Gastrocnemius medialis (tissue), 4 donors: ENCODE results near the gene FAM25G. TPM values are rescaled to one million over a fixed set of nuclear protein-coding genes. Genes with fewer than 3 reads are reported as not detected.

Experiments
- ATAC-seq, 2 donors: fragments of 150-250 bp; one replicate each; pipeline ENCODE4 v1.9.1; 2016
- DNase-seq, 2 donors: peaks; one replicate each; pipeline ENCODE4 v3.0.0-alpha.2; 2019
- H3K27ac ChIP-seq, 4 donors: fragments of 200-600 bp; sonication (generic); 1 replicate in 1 of 4; 2 replicates in 3 of 4; pipeline ENCODE4 v1.5.1; 2016 to 2018; ENCODE audit warnings: mild to moderate bottlenecking in 2 of 4, moderate library complexity in 1 of 4
- H3K27me3 ChIP-seq, 3 donors: fragments of 200-600 bp; sonication (generic) in 2 of 3; 1 replicate in 1 of 3; 2 replicates in 2 of 3; pipeline versions ENCODE4 v1.5.1 to v1.6.0; 2016 to 2019; ENCODE audit warnings: mild to moderate bottlenecking in 1 of 3, moderate library complexity in 1 of 3
- H3K36me3 ChIP-seq, 2 donors: fragments of 200-600 bp; sonication (generic) in 1 of 2; one replicate each; pipeline ENCODE4 v1.5.1; 2017 to 2018
- H3K4me1 ChIP-seq, 2 donors: fragments of 200-600 bp; sonication (generic) in 1 of 2; one replicate each; pipeline ENCODE4 v1.5.1; 2016 to 2017; ENCODE audit warnings: mild to moderate bottlenecking in 2 of 2
- H3K4me3 ChIP-seq, 4 donors: fragments of 200-600 bp; sonication (generic) in 3 of 4; 1 replicate in 1 of 4; 2 replicates in 3 of 4; pipeline ENCODE4 v1.5.1; 2016 to 2019; ENCODE audit warnings: mild to moderate bottlenecking in 2 of 4
- H3K9me3 ChIP-seq, 3 donors: fragments of 200-600 bp; sonication (generic) in 2 of 3; 1 replicate in 1 of 3; 2 replicates in 2 of 3; pipeline ENCODE4 v1.5.1; 2016 to 2019
- CTCF ChIP-seq, 5 experiments: fragments of 450-650 bp in 3 of 5; fragments of 200-600 bp in 2 of 5; sonication (generic) in 2 of 5; IDR thresholded peaks in 4 of 5; conservative IDR thresholded peaks in 1 of 5; 1 replicate in 4 of 5; 2 replicates in 1 of 5; pipeline ENCODE4 v1.5.1; 2016 to 2019; ENCODE audit warnings: antibody characterized with exemption in 5 of 5, mild to moderate bottlenecking in 3 of 5, moderate library complexity in 3 of 5
- POLR2A ChIP-seq, 2 donors: fragments of 450-650 bp; IDR thresholded peaks; one replicate each; pipeline ENCODE4 v1.6.1; 2017; ENCODE audit warnings: antibody characterized with exemption in 2 of 2, mild to moderate bottlenecking in 2 of 2, moderate library complexity in 2 of 2
- in situ Hi-C, 4 donors: fragments of 200-750 bp; cut with MboI; loops; one replicate each; pipeline versions ENCODE4 v1.15.0 to v1.8.0; 2017; ENCODE audit warnings: low sequenced_read_pairs in 4 of 4
- intact Hi-C: fragments of 100-400 bp; cut with DNase I; formaldehyde crosslinking; loops from one replicate; pipeline ENCODE4 v1.15.1; 2023; ENCODE audit warnings: low total_unique reads
- total RNA-seq, 4 donors: library from RNA; depleted of rRNA; stranded (reverse); fragments of >200 nt; gene quantifications; one replicate each; pipeline versions ENCODE4 v1.1.0 to v1.2.3, GENCODE V29; 2016

The FAM25G gene
- total RNA-seq, 4 donors from 2014 or later: not detected

DNA sequence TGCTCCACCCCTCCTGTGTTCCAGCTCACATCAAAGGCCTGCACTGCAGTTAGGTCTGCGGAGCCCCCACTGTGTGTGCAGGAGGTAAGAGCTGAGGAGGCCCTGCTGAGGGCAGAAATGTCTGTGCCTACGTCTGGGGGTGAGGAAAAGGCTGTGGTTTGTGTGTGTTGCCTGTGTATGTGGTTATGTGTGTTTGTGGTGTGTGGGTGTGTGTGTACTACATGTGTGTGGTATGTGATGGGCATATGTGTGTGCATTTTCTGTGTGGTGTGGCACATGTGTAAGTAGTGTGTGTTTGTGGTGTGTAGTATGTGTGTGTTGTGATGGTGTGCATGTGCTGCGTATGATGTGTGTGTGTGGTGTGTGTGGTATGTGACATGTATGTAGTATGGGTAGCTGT lies 43.8 kb downstream of the FAM25G start:
- DNase-seq (no peak), ATAC-seq (no peak)
- Histone ChIP-seq H3K4me1 (no peaks in the 10 kb centered on the region), H3K27ac (no peak overlapping the region), H3K27me3 (no peaks in the 10 kb centered on the region), H3K4me3 (no peak overlapping the region), H3K36me3 (no peaks in the 10 kb centered on the region), H3K9me3 (no peaks in the 10 kb centered on the region)
- TF ChIP-seq CTCF (IDR thresholded peaks at IDR 0.05 in 4 of 5, conservative IDR thresholded peaks at IDR 0.05 in 1 of 5): no peak
- TF ChIP-seq POLR2A (IDR thresholded peaks at IDR 0.05): no peak
- intact Hi-C loops (no loop called here), in situ Hi-C loops (no loop called here)

DNA sequence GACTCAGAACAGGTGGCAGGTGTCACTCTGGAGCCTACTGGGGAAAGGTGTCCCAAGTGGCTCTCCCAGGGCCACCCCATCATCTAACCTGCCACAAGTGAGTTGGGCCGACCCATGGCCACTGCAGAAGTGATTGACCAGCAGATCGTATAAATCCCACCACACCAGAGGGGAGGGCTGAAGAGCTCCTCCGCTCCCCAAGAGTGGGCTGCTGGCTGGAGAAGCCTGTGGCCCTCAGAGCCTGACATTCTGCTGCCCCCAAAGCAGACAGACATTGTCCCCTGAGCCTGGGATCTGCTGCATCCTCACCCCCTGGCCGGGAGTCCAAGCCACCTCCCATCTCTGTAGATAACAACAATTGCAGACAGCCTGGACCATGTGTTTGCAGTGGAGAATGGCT lies 44.3 kb downstream of the FAM25G start:
- no peak for TF ChIP-seq CTCF (IDR thresholded peaks at IDR 0.05 in 4 of 5, conservative IDR thresholded peaks at IDR 0.05 in 1 of 5)
- no peak for TF ChIP-seq POLR2A (IDR thresholded peaks at IDR 0.05)
- in situ Hi-C loops: no loop called here
- no peaks in the 10 kb centered on the region for H3K9me3 ChIP-seq
- H3K4me1 ChIP-seq: no peaks in the 10 kb centered on the region
- H3K4me3 ChIP-seq: no peak overlapping the region
- H3K27me3 ChIP-seq: no peaks in the 10 kb centered on the region
- H3K27ac ChIP-seq: no peak overlapping the region
- H3K36me3 ChIP-seq: no peaks in the 10 kb centered on the region
- intact Hi-C loops: no loop called here
- ATAC-seq: no peak
- no peak for DNase-seq

DNA sequence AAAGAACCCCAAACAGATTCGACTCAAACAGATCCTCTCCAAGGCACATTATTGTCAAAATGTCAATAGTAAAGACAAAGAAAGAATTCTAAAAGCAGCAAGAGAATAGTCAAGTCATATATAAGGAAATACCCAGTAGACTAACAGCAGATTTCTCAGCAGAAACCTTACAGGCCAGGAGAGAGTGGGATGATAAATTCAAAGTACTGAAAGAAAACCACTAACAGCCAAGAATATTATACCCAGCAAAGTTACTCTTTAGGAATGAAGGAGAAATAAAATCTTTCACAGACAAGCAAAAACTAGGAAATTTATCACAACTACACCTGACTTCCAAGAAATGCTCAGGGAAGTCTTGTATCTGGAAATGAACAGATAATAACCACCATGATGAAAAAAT lies 45.8 kb downstream of the FAM25G start:
- no peaks in the 10 kb centered on the region for H3K9me3 ChIP-seq
- H3K4me1 ChIP-seq: no peaks in the 10 kb centered on the region
- intact Hi-C loops (no loop called here), in situ Hi-C loops (no loop called here)
- no peak overlapping the region for H3K4me3 ChIP-seq
- no peaks in the 10 kb centered on the region for H3K36me3 ChIP-seq
- ATAC-seq: no peak
- H3K27me3 ChIP-seq: no peaks in the 10 kb centered on the region
- no peak for DNase-seq
- no peak for TF ChIP-seq CTCF (IDR thresholded peaks at IDR 0.05 in 4 of 5, conservative IDR thresholded peaks at IDR 0.05 in 1 of 5)
- TF ChIP-seq POLR2A (IDR thresholded peaks at IDR 0.05): no peak
- no peak overlapping the region for H3K27ac ChIP-seq

DNA sequence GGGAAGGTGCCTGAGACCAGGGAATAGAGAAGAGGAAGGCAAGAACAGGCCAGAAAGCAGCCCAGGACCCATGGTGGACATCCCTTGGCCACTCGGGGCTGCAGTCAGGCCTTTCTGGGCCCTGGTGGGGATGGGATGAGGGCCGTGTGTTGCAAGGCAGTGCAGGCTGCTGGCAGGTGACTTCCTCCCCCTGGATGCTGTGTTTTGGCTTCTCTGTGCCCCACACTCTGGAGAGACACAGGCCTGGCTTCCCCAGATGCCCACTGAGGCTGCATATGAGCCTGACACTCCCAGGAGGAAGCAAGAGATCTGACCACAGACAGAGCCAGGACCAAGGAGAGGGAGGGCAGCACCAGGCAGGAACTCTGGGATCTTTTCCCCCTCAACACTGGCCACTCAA lies 47.5 kb downstream of the FAM25G start:
- intact Hi-C loops: no loop called here
- H3K27me3 ChIP-seq: no peaks in the 10 kb centered on the region
- no peaks in the 10 kb centered on the region for H3K36me3 ChIP-seq
- ATAC-seq: no peak
- in situ Hi-C loops: no loop called here
- H3K9me3 ChIP-seq: no peaks in the 10 kb centered on the region
- no peaks in the 10 kb centered on the region for H3K4me1 ChIP-seq
- H3K27ac ChIP-seq: no peak overlapping the region
- no peak overlapping the region for H3K4me3 ChIP-seq
- DNase-seq: no peak
- TF ChIP-seq CTCF (IDR thresholded peaks at IDR 0.05 in 4 of 5, conservative IDR thresholded peaks at IDR 0.05 in 1 of 5): no peak
- TF ChIP-seq POLR2A (IDR thresholded peaks at IDR 0.05): no peak

DNA sequence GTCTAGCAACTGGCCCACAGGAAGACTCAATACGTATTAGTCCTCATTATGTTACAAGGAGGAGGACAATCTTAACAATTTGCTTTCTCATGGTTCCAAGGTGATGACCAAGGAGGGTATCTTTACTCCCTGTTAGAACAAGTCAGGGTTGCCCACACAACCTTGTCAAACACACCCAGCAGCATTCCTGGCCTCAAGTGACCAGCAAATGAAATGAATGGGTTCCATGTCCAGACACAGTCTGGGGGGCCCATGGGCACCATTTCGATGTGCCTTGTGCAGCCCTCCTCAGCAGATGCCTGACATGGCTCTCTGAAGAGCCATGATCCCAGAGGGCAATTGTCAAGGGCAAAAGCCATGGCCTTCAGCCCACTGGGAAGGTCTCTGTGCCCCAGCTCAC lies 48.4 kb downstream of the FAM25G start:
- TF ChIP-seq POLR2A (IDR thresholded peaks at IDR 0.05): no peak
- TF ChIP-seq CTCF (IDR thresholded peaks at IDR 0.05 in 4 of 5, conservative IDR thresholded peaks at IDR 0.05 in 1 of 5): no peak
- no peak for ATAC-seq
- intact Hi-C loops: no loop called here
- H3K4me1 ChIP-seq: no peaks in the 10 kb centered on the region
- DNase-seq: no peak
- no peak overlapping the region for H3K4me3 ChIP-seq
- no peaks in the 10 kb centered on the region for H3K36me3 ChIP-seq
- H3K27ac ChIP-seq: no peak overlapping the region
- H3K27me3 ChIP-seq: no peaks in the 10 kb centered on the region
- in situ Hi-C loops: no loop called here
- H3K9me3 ChIP-seq: no peaks in the 10 kb centered on the region
